ENCODE results near the gene SRRM3. TPM values are rescaled to one million over a fixed set of nuclear protein-coding genes. Genes with fewer than 3 reads are reported as not detected.

Gene SRRM3, protein sequence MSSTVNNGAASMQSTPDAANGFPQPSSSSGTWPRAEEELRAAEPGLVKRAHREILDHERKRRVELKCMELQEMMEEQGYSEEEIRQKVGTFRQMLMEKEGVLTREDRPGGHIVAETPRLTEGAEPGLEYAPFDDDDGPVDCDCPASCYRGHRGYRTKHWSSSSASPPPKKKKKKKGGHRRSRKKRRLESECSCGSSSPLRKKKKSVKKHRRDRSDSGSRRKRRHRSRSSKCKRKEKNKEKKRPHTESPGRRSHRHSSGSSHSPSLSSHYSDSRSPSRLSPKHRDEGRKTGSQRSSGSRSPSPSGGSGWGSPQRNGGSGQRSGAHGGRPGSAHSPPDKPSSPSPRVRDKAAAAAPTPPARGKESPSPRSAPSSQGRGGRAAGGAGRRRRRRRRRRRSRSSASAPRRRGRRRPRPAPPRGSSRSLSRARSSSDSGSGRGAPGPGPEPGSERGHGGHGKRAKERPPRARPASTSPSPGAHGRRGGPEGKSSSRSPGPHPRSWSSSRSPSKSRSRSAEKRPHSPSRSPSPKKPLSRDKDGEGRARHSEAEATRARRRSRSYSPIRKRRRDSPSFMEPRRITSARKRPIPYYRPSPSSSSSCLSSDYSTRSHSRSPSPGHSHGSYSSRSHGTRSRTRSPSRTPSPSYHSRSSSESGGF
- total RNA-seq = 1.7 and 2.8 TPM in 2 replicates

DNA sequence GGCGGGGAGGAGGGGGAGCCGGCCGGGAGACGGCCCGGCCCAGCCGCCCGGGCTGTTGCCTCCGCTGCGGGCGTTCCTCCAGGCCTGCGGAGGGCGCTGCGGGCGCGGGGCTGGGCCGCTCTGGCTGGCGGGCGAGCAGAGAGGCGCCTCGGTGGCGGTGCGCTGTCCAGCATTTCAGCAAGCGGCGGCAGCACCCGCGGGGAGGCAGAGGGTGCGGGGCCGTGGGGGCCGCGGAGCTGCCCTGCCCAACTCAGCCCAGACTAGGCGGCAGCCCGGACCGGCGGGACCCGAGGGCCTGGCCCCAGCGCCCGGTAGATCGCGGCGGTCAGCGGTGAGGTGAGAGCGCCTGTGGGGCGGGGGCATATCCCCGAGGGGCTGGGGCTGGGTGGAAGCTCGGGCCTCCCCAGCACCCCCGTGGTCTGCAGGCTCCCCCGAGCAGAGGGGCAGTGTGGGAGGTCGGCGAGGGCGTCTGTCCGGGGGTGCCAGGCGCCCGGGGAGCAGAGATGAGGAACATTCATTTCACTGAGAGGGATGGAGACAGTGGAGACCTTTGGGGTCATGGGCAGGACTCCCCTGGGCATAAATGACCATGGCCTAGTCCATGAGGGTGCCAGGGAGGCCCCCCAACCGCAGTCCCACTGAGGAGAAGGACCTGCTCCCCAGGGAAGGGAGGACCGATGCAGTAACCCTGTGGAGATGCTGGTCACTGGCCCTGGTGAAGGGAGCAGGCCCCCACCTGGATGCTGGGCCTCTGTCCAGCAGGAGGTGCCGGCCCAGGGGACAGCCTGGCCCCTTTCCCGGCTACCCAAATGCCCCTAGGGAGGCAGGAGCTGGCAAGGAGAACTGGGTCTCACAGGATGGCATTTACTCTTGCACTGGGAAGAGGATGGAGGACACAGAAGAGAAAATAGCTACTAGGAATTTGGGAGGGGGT, at the start of gene SRRM3:
TSS of gene SRRM3 (plus strand) at position 165 of the 934 bp plus-strand sequence. CDS start 33,171 bp downstream, outside the sequence.

DNA sequence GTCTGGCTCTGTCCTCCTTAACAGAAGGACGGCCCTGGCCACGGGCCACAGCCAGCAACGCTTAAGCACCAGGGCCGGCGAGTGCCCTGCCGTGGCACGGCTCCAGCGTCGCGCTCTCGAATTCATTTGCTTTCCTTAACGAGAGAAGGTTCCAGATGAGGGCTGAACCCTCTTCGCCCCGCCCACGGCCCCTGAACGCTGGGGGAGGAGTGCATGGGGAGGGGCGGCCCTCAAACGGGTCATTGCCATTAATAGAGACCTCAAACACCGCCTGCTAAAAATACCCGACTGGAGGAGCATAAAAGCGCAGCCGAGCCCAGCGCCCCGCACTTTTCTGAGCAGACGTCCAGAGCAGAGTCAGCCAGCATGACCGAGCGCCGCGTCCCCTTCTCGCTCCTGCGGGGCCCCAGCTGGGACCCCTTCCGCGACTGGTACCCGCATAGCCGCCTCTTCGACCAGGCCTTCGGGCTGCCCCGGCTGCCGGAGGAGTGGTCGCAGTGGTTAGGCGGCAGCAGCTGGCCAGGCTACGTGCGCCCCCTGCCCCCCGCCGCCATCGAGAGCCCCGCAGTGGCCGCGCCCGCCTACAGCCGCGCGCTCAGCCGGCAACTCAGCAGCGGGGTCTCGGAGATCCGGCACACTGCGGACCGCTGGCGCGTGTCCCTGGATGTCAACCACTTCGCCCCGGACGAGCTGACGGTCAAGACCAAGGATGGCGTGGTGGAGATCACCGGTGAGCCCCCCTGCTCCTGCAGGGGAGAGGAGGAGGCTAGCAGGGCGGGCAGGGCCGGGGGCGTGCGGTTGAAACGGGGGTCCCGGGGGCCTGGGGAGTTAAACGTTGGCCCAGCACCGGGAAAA, 100.9 kb downstream of the SRRM3 start, which contains the start of gene HSPB1:
TSS of gene HSPB1 (plus strand) at position 327 of the 855 bp plus-strand sequence. CDS start at position 367, 40 bp downstream.

Other genes starting within 250 kb of the SRRM3 start
- gene TMEM120A, start 207.3 kb upstream of the SRRM3 start, total RNA-seq = 52.0 and 106 TPM in 2 replicates
- gene STYXL1, start 153.9 kb upstream of the SRRM3 start, total RNA-seq = 21.7 and 25.4 TPM in 2 replicates
- gene MDH2, start 153.8 kb upstream of the SRRM3 start, total RNA-seq = 26.8 and 29.4 TPM in 2 replicates
- gene HSPB1, start 100.8 kb downstream of the SRRM3 start, total RNA-seq = 49.3 and 107 TPM in 2 replicates
- 98.9 and 114 TPM in 2 replicates for gene YWHAG, start 157.1 kb downstream of the SRRM3 start, total RNA-seq
- 0.09 and 0.54 TPM in 2 replicates for gene SSC4D, start 207.8 kb downstream of the SRRM3 start, total RNA-seq
- 1.1 and 2.8 TPM in 2 replicates for gene ZP3, start 223.1 kb downstream of the SRRM3 start, total RNA-seq